Measurements from ENCODE around the gene RPS6KB1.
"Not testable (repeated sequence)": the region's sequence is repeated elsewhere in the genome, so short reads cannot be mapped to it uniquely, and the experiment has no call there.

RPS6KB1 gene

GRCh38 chr17:59870482-59870881 is 22.4 kb upstream of the RPS6KB1 start:
- Histone ChIP-seq H3K27me3 (ENCODE audit: low read length) (no peaks in the 10 kb centered on the region), H3K9me2 (replicated peaks; ENCODE audit: insufficient read depth, low read length) (no peaks in the 10 kb centered on the region), H3K36me3 (ENCODE audit: low read length) (no peaks in the 10 kb centered on the region), H3K4me3 (ENCODE audit: insufficient read depth, low read length, poor library complexity, severe bottlenecking) (no peak overlapping the region), H3F3A (ENCODE audit: insufficient read depth) (no peaks in the 10 kb centered on the region), H3K27ac (ENCODE audit: low read depth, low read length) (no peak overlapping the region), H3K4me2 (ENCODE audit: low read depth, low read length, poor library complexity, severe bottlenecking) (no peak overlapping the region), H3K9ac (ENCODE audit: low read length) (no peak overlapping the region), H4K20me1 (ENCODE audit: low read depth, low read length) (no peaks in the 10 kb centered on the region), H3K79me2 (ENCODE audit: insufficient read depth, low read length) (no peaks in the 10 kb centered on the region), H2AFZ (ENCODE audit: low read depth, low read length, severe bottlenecking) (no peak overlapping the region), H3K9me3 (ENCODE audit: insufficient read depth, low read length) (no peaks in the 10 kb centered on the region)
- TF ChIP-seq, protein P1, sequence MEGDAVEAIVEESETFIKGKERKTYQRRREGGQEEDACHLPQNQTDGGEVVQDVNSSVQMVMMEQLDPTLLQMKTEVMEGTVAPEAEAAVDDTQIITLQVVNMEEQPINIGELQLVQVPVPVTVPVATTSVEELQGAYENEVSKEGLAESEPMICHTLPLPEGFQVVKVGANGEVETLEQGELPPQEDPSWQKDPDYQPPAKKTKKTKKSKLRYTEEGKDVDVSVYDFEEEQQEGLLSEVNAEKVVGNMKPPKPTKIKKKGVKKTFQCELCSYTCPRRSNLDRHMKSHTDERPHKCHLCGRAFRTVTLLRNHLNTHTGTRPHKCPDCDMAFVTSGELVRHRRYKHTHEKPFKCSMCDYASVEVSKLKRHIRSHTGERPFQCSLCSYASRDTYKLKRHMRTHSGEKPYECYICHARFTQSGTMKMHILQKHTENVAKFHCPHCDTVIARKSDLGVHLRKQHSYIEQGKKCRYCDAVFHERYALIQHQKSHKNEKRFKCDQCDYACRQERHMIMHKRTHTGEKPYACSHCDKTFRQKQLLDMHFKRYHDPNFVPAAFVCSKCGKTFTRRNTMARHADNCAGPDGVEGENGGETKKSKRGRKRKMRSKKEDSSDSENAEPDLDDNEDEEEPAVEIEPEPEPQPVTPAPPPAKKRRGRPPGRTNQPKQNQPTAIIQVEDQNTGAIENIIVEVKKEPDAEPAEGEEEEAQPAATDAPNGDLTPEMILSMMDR (IDR thresholded peaks at IDR 0.05; ENCODE audit: insufficient read depth, low read length, poor library complexity, severe bottlenecking), result no peak
- no peak for TF ChIP-seq EZH2phosphoT487 (conservative IDR thresholded peaks at IDR 0.05; ENCODE audit: low read length)

DNA sequence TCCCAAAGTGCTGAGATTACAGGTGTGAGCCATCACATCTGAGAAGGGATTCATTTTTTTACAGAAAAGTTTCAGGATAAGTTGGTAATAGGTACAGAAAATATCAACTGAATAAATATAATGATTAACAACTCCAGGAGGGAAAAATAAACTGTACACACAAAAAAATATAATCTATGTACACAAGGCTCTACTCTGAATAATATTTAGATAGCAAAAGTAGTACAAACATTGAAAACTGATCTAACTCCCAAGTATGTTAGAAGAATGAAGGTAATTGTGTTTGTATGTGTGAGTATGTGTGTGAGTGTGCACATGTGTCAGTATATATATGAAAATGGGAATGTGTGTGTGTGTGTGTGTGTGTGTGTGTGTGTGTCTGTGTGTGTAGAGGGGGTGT is 20.6 kb upstream of the RPS6KB1 start:
- H3K9me3 ChIP-seq (ENCODE audit: insufficient read depth, low read length), result no peaks in the 10 kb centered on the region

DNA sequence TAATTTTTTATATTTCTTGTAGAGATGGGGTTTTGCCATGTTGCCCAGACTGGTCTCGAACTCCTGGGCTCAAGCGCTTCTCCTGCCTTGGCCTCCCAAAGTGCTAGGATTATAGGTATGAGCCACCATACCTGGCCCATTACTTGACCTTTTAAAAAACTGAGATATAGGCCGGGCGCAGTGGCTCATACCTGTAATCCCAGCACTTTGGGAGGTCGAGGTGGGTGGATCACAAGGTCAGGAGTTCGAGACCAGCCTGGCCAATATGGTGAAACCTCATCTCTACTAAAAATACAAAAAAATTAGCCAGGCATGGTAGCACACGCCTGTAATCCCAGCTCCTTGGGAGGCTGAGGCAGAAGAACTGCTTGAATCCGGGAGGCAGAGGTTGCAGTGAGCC is 19.5 kb upstream of the RPS6KB1 start:
- H3K4me3 ChIP-seq (ENCODE audit: insufficient read depth, low read length, poor library complexity, severe bottlenecking); H3K9me2 ChIP-seq (replicated peaks; ENCODE audit: insufficient read depth, low read length); H3K27me3 ChIP-seq (ENCODE audit: low read length); H3F3A ChIP-seq (ENCODE audit: insufficient read depth); H2AFZ ChIP-seq (ENCODE audit: low read depth, low read length, severe bottlenecking); H3K9ac ChIP-seq (ENCODE audit: low read length); H3K79me2 ChIP-seq (ENCODE audit: insufficient read depth, low read length); H3K27ac ChIP-seq (ENCODE audit: low read depth, low read length); H3K9me3 ChIP-seq (ENCODE audit: insufficient read depth, low read length); H3K4me2 ChIP-seq (ENCODE audit: low read depth, low read length, poor library complexity, severe bottlenecking); H3K36me3 ChIP-seq (ENCODE audit: low read length); H4K20me1 ChIP-seq (ENCODE audit: low read depth, low read length): not testable (repeated sequence)

More for the DNA sequence above, 20.6 kb upstream of the RPS6KB1 start:
- no peak overlapping the region for H2AFZ ChIP-seq (ENCODE audit: low read depth, low read length, severe bottlenecking)
- H3K9me2 ChIP-seq (replicated peaks; ENCODE audit: insufficient read depth, low read length), result no peaks in the 10 kb centered on the region
- H3K36me3 ChIP-seq (ENCODE audit: low read length), result 0 out of 2 replicates have a peak, but pooled peaks cover 2% of the 10 kb centered on the region
- H3K9ac ChIP-seq (ENCODE audit: low read length), result no peak overlapping the region
- H3F3A ChIP-seq (ENCODE audit: insufficient read depth), result no peaks in the 10 kb centered on the region
- no peak overlapping the region for H3K27ac ChIP-seq (ENCODE audit: low read depth, low read length)
- no peaks in the 10 kb centered on the region for H3K27me3 ChIP-seq (ENCODE audit: low read length)
- no peaks in the 10 kb centered on the region for H3K79me2 ChIP-seq (ENCODE audit: insufficient read depth, low read length)
- TF ChIP-seq, protein P1 (IDR thresholded peaks at IDR 0.05; ENCODE audit: insufficient read depth, low read length, poor library complexity, severe bottlenecking), result no peak
- TF ChIP-seq EZH2phosphoT487 (conservative IDR thresholded peaks at IDR 0.05; ENCODE audit: low read length), result no peak
- no peak overlapping the region for H3K4me2 ChIP-seq (ENCODE audit: low read depth, low read length, poor library complexity, severe bottlenecking)
- H4K20me1 ChIP-seq (ENCODE audit: low read depth, low read length), result no peaks in the 10 kb centered on the region
- H3K4me3 ChIP-seq (ENCODE audit: insufficient read depth, low read length, poor library complexity, severe bottlenecking), result no peak overlapping the region

DNA sequence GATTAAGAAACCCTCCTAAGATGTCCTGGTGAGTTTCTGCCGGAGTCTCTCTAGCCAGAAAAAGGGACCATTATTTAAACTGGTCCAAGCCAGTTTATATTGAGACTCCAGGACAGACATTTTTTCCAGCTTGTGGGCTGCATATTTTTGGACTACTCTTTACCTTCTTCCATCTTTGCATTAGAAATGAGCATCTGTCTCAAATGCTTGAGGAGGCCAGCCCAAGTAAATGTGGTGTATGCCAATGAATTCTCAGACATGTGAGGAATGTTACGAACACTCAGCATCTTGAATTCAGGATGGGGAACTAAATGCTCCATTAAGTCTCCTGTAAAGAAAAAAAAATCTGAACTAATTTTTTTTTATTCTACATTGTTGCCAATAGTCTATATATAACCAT is 18.5 kb upstream of the RPS6KB1 start:
- no peaks in the 10 kb centered on the region for H4K20me1 ChIP-seq (ENCODE audit: low read depth, low read length)
- no peak overlapping the region for H2AFZ ChIP-seq (ENCODE audit: low read depth, low read length, severe bottlenecking)
- H3K36me3 ChIP-seq (ENCODE audit: low read length), result 0 out of 2 replicates have a peak, but pooled peaks cover 2% of the 10 kb centered on the region
- no peaks in the 10 kb centered on the region for H3K79me2 ChIP-seq (ENCODE audit: insufficient read depth, low read length)
- H3K27me3 ChIP-seq (ENCODE audit: low read length), result no peaks in the 10 kb centered on the region
- TF ChIP-seq EZH2phosphoT487 (conservative IDR thresholded peaks at IDR 0.05; ENCODE audit: low read length), result no peak
- TF ChIP-seq, protein P1 (IDR thresholded peaks at IDR 0.05; ENCODE audit: insufficient read depth, low read length, poor library complexity, severe bottlenecking), result no peak
- no peaks in the 10 kb centered on the region for H3K9me2 ChIP-seq (replicated peaks; ENCODE audit: insufficient read depth, low read length)
- H3K27ac ChIP-seq (ENCODE audit: low read depth, low read length), result no peak overlapping the region
- H3K4me2 ChIP-seq (ENCODE audit: low read depth, low read length, poor library complexity, severe bottlenecking), result no peak overlapping the region
- no peak overlapping the region for H3K4me3 ChIP-seq (ENCODE audit: insufficient read depth, low read length, poor library complexity, severe bottlenecking)
- H3K9me3 ChIP-seq (ENCODE audit: insufficient read depth, low read length), result no peaks in the 10 kb centered on the region
- no peaks in the 10 kb centered on the region for H3F3A ChIP-seq (ENCODE audit: insufficient read depth)
- no peak overlapping the region for H3K9ac ChIP-seq (ENCODE audit: low read length)
